DND-41 (cell line): ENCODE results near the gene ZBTB32.

Experiments used
- CTCF ChIP-seq: IDR thresholded peaks from 2 replicates; pipeline ENCODE4 v1.5.1; 2012; ENCODE audit warnings: borderline replicate concordance, low read length, moderate library complexity, mild to moderate bottlenecking; ENCODE audit not compliant: poor library complexity, severe bottlenecking; ENCODE audit errors: extremely low read depth
- EZH2 ChIP-seq: IDR thresholded peaks from 3 replicates; pipeline ENCODE4 v1.6.1; 2012; ENCODE audit warnings: borderline replicate concordance, low read depth, mild to moderate bottlenecking, moderate library complexity, low read length, inconsistent platforms; ENCODE audit not compliant: severe bottlenecking

DNA sequence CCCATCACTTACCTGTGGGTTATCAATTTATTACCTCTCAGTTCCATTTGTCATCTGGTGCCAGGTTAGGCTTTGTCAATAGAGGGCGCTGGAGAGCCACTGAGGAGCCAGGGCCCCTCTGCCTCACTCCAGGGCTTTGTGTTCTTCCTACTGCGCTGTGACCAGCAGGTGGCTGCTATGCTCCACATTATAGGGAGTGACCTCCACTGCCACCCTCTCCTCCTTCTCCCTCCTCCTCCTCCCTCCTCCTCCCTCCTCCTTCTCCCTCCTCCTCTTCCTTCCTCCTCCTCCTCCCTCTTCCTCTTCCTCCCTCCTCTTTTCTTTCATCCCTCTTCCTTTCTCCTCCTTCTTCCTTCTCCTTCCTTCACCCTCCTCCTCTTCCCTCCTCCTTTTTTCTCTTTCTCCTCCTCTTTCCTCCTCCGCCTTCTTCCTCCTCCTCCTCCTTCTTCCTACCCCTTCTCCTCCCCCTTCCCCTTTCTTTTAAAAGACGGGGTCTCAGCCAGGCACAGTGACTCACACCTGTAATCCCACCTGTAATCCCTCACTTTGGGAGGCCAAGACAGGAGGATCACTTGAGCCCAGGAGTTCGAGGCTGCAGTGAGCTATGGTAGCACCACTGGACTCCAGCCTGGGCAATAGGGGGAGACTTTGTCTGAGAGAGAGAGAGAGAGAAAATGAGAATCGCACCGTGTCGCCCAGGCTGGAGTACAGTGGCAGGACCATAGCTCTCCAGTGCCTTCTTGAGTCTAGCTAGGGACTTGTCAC, 10.3 kb upstream of the ZBTB32 start:
- TF ChIP-seq CTCF, result peak; percentile 100
- TF ChIP-seq EZH2, result no peak
